Gastroesophageal sphincter (tissue), 4 donors: ENCODE measurements around the gene LAMA2. TPM values are rescaled to one million over a fixed set of nuclear protein-coding genes. Genes with fewer than 3 reads are reported as not detected.

Source experiments
- ATAC-seq: fragments of 150-250 bp; one replicate; pipeline ENCODE4 v1.9.1; 2016; ENCODE audit warnings: mild to moderate bottlenecking, moderate library complexity
- H3K27ac ChIP-seq, 4 donors: fragments of 200-600 bp; sonication (generic) in 3 of 4; 1 replicate in 3 of 4; 2 replicates in 1 of 4; pipeline ENCODE4 v1.5.1; 2016 to 2019
- H3K27me3 ChIP-seq: fragments of 200-600 bp; sonication (generic); one replicate; pipeline ENCODE4 v1.5.1; 2019
- H3K36me3 ChIP-seq, 2 donors: fragments of 200-600 bp; sonication (generic); one replicate each; pipeline ENCODE4 v1.5.1; 2019; ENCODE audit warnings: control low read depth in 1 of 2
- H3K4me1 ChIP-seq, 3 donors: fragments of 200-600 bp; sonication (generic); 1 replicate in 2 of 3; 2 replicates in 1 of 3; pipeline ENCODE4 v1.5.1; 2016 to 2019; ENCODE audit warnings: control low read depth in 2 of 3
- H3K4me3 ChIP-seq, 2 donors: fragments of 200-600 bp; sonication (generic); one replicate each; pipeline ENCODE4 v1.5.1; 2019; ENCODE audit warnings: mild to moderate bottlenecking in 1 of 2, moderate library complexity in 1 of 2
- H3K9me3 ChIP-seq, 3 donors: fragments of 200-600 bp; sonication (generic); one replicate each; pipeline ENCODE4 v1.5.1; 2017 to 2019; ENCODE audit warnings: control low read depth in 2 of 3
- CTCF ChIP-seq, 4 experiments: fragments of 200-600 bp in 2 of 4; fragments of 450-650 bp in 2 of 4; sonication (generic) in 1 of 4; IDR thresholded peaks; one replicate each; pipeline ENCODE4 v1.5.1; 2017 to 2019; ENCODE audit warnings: antibody characterized with exemption in 4 of 4, mild to moderate bottlenecking in 2 of 4, moderate library complexity in 2 of 4
- EP300 ChIP-seq: sonication (generic); formaldehyde crosslinking; IDR thresholded peaks from one replicate; pipeline ENCODE4 v1.6.1; 2017; ENCODE audit warnings: antibody characterized with exemption, mild to moderate bottlenecking
- POLR2A ChIP-seq, 2 donors: fragments of 450-650 bp; IDR thresholded peaks; one replicate each; pipeline ENCODE4 v1.6.1; 2017; ENCODE audit warnings: antibody characterized with exemption in 2 of 2, mild to moderate bottlenecking in 2 of 2, moderate library complexity in 1 of 2
- POLR2AphosphoS5 ChIP-seq: sonication (generic); formaldehyde crosslinking; IDR thresholded peaks from one replicate; pipeline ENCODE4 v1.6.1; 2017; ENCODE audit warnings: antibody characterized with exemption
- WGBS, 2 donors: methylation state at CpG; one replicate each; pipeline ENCODE4 v1.1.5; 2018; ENCODE audit warnings: low coverage in 1 of 2; 5-methylcytosine and 5-hydroxymethylcytosine counted together
- total RNA-seq, 4 donors: library from RNA; depleted of rRNA; stranded (reverse); fragments of >200 nt; gene quantifications; one replicate each; pipeline ENCODE4 v1.1.0, GENCODE V29; 2016

Gene LAMA2
- total RNA-seq, 4 donors from 2014 or later: 103 to 199 (median 153) TPM

GRCh38 chr6:129523816-129524215, 640.9 kb downstream of the LAMA2 start:
- TF ChIP-seq POLR2AphosphoS5 (no peak), EP300 (no peak), CTCF (IDR thresholded peaks at IDR 0.05) (no peak), POLR2A (IDR thresholded peaks at IDR 0.05) (no peak)
- no peak overlapping the region for H3K27ac ChIP-seq
- no peaks in the 10 kb centered on the region for H3K36me3 ChIP-seq
- WGBS, 2 donors: 85 to 91% methylated on average over 4 of the region's 4 CpGs
- no peaks in the 10 kb centered on the region for H3K4me1 ChIP-seq
- ATAC-seq: no peak
- H3K27me3 ChIP-seq: no peaks in the 10 kb centered on the region
- H3K9me3 ChIP-seq: no peaks in the 10 kb centered on the region
- H3K4me3 ChIP-seq: no peak overlapping the region

GRCh38 chr6:129525055-129525454, 642.1 kb downstream of the LAMA2 start:
- Histone ChIP-seq H3K27ac (no peak overlapping the region), H3K4me3 (no peak overlapping the region), H3K4me1 (no peaks in the 10 kb centered on the region), H3K36me3 (no peaks in the 10 kb centered on the region), H3K9me3 (no peaks in the 10 kb centered on the region), H3K27me3 (no peaks in the 10 kb centered on the region)
- TF ChIP-seq CTCF (IDR thresholded peaks at IDR 0.05) (no peak), POLR2AphosphoS5 (no peak), POLR2A (IDR thresholded peaks at IDR 0.05) (no peak)
- ATAC-seq: no peak
- WGBS, 2 donors: 69 to 78% methylated on average over 1 of the region's 1 CpG

- Histone ChIP-seq H3K4me1 (no peaks in the 10 kb centered on the region), H3K4me3 (no peak overlapping the region), H3K9me3 (no peaks in the 10 kb centered on the region), H3K27me3 (no peaks in the 10 kb centered on the region), H3K27ac (no peak overlapping the region), H3K36me3 (no peaks in the 10 kb centered on the region)
- ATAC-seq: no peak
- no peak for TF ChIP-seq EP300
- no peak for TF ChIP-seq POLR2AphosphoS5
- TF ChIP-seq CTCF (IDR thresholded peaks at IDR 0.05): no peak
- TF ChIP-seq POLR2A (IDR thresholded peaks at IDR 0.05): no peak
Measured at GRCh38 chr6:129534926-129535325, 652.0 kb downstream of the LAMA2 start.

GRCh38 chr6:129536271-129536670, 653.3 kb downstream of the LAMA2 start:
- H3K27ac ChIP-seq: no peak overlapping the region
- no peaks in the 10 kb centered on the region for H3K9me3 ChIP-seq
- H3K36me3 ChIP-seq: no peaks in the 10 kb centered on the region
- no peak overlapping the region for H3K4me3 ChIP-seq
- H3K4me1 ChIP-seq: no peaks in the 10 kb centered on the region
- ATAC-seq: no peak
- no peaks in the 10 kb centered on the region for H3K27me3 ChIP-seq
- TF ChIP-seq CTCF (IDR thresholded peaks at IDR 0.05) (no peak), EP300 (no peak), POLR2A (IDR thresholded peaks at IDR 0.05) (no peak), POLR2AphosphoS5 (no peak)

- no peaks in the 10 kb centered on the region for H3K9me3 ChIP-seq
- TF ChIP-seq POLR2AphosphoS5: no peak
- TF ChIP-seq CTCF (IDR thresholded peaks at IDR 0.05): no peak
- no peak for TF ChIP-seq EP300
- TF ChIP-seq POLR2A (IDR thresholded peaks at IDR 0.05): no peak
- no peak for ATAC-seq
- no peaks in the 10 kb centered on the region for H3K27me3 ChIP-seq
- no CpG with 5 or more reads among the region's 2 CpGs for WGBS, 2 donors
- no peaks in the 10 kb centered on the region for H3K36me3 ChIP-seq
- H3K27ac ChIP-seq: no peak overlapping the region
- H3K4me1 ChIP-seq: no peaks in the 10 kb centered on the region
- H3K4me3 ChIP-seq: no peak overlapping the region
Measured at GRCh38 chr6:129539032-129539431, 656.1 kb downstream of the LAMA2 start.
